KOPT-K1 (cell line): ENCODE results near the gene RSPH10B2.
"Not testable (repeated sequence)": the region's sequence is repeated elsewhere in the genome, so short reads cannot be mapped to it uniquely, and the experiment has no call there.

Experiments used
- H3K27ac ChIP-seq: fragments of 200-600 bp; sonication (generic); 2 replicates; pipeline ENCODE4 v1.5.1; 2016; ENCODE audit warnings: antibody characterized with exemption, mild to moderate bottlenecking, low read depth, low read length; ENCODE audit not compliant: poor library complexity, severe bottlenecking
- H3K36me3 ChIP-seq: fragments of 200-600 bp; sonication (generic); 2 replicates; pipeline ENCODE4 v1.5.1; 2017; ENCODE audit warnings: antibody characterized with exemption, mild to moderate bottlenecking, low read length, moderate library complexity; ENCODE audit not compliant: insufficient read depth
- H3K9me3 ChIP-seq: fragments of 200-600 bp; sonication (generic); 2 replicates; pipeline ENCODE4 v1.5.1; 2017; ENCODE audit warnings: antibody characterized with exemption, low read length, mild to moderate bottlenecking; ENCODE audit not compliant: insufficient read depth, poor library complexity, severe bottlenecking

Gene RSPH10B2

GRCh38 chr7:6753964-6754363 is at the start of gene RSPH10B2:
Gene RSPH10B2, plus strand, starts transcription at chr7:6754103. Its CDS starts 3,575 bp downstream, at chr7:6757678.
- H3K36me3 ChIP-seq, H3K9me3 ChIP-seq, H3K27ac ChIP-seq: not testable (repeated sequence)

- peaks cover 41% of the 10 kb centered on the region for H3K36me3 ChIP-seq
- peak overlapping the region; percentile 87 for H3K27ac ChIP-seq
- peaks cover 42% of the 10 kb centered on the region for H3K9me3 ChIP-seq
These were observed 47.8 kb upstream of the RSPH10B2 start for GRCh38 chr7:6705959-6706665.

- Histone ChIP-seq H3K36me3 (peaks cover 34% of the 10 kb centered on the region), H3K9me3 (peaks cover 35% of the 10 kb centered on the region), H3K27ac (peak within 1 kb of the TSS; percentile 87)
These were observed 47.1 kb upstream of the RSPH10B2 start, which contains the start of gene ZNF12 for GRCh38 chr7:6706666-6707407. Gene ZNF12, minus strand, starts transcription at chr7:6706947. Its CDS starts 1,774 bp downstream, at chr7:6705173.

- no peak overlapping the region for H3K27ac ChIP-seq
- H3K36me3 ChIP-seq = peaks cover 21% of the 10 kb centered on the region
- peaks cover 22% of the 10 kb centered on the region for H3K9me3 ChIP-seq
These were observed 45.6 kb upstream of the RSPH10B2 start for GRCh38 chr7:6708304-6708703.

GRCh38 chr7:6709808-6710207 is 44.1 kb upstream of the RSPH10B2 start:
- Histone ChIP-seq H3K36me3 (peaks cover 6% of the 10 kb centered on the region), H3K27ac (no peak overlapping the region), H3K9me3 (peaks cover 7% of the 10 kb centered on the region)

- H3K36me3 ChIP-seq = no peaks in the 10 kb centered on the region
- H3K27ac ChIP-seq = no peak overlapping the region
- no peaks in the 10 kb centered on the region for H3K9me3 ChIP-seq
These were observed 39.5 kb upstream of the RSPH10B2 start for GRCh38 chr7:6714360-6714759.

- H3K9me3 ChIP-seq, H3K36me3 ChIP-seq, H3K27ac ChIP-seq: not testable (repeated sequence)
These were observed 38.0 kb upstream of the RSPH10B2 start for GRCh38 chr7:6715898-6716297.

- Histone ChIP-seq H3K27ac (no peak overlapping the region), H3K9me3 (no peaks in the 10 kb centered on the region), H3K36me3 (no peaks in the 10 kb centered on the region)
These were observed 35.8 kb upstream of the RSPH10B2 start for GRCh38 chr7:6718124-6718523.

- H3K9me3 ChIP-seq, H3K27ac ChIP-seq, H3K36me3 ChIP-seq: not testable (repeated sequence)
These were observed 29.6 kb upstream of the RSPH10B2 start for GRCh38 chr7:6724351-6724750.

GRCh38 chr7:6725003-6725402 is 28.9 kb upstream of the RSPH10B2 start:
- H3K36me3 ChIP-seq = no peaks in the 10 kb centered on the region
- no peak overlapping the region for H3K27ac ChIP-seq
- H3K9me3 ChIP-seq = no peaks in the 10 kb centered on the region

- H3K36me3 ChIP-seq, H3K9me3 ChIP-seq, H3K27ac ChIP-seq: not testable (repeated sequence)
These were observed 27.6 kb upstream of the RSPH10B2 start for GRCh38 chr7:6726341-6726740.

GRCh38 chr7:6727663-6728062 is 26.2 kb upstream of the RSPH10B2 start:
- Histone ChIP-seq H3K36me3 (peaks cover 7% of the 10 kb centered on the region), H3K27ac (no peak overlapping the region), H3K9me3 (no peaks in the 10 kb centered on the region)

GRCh38 chr7:6728893-6729491 is 24.9 kb upstream of the RSPH10B2 start:
- H3K27ac ChIP-seq = peak overlapping the region; percentile 93

GRCh38 chr7:6729492-6730342 is 24.2 kb upstream of the RSPH10B2 start:
- Histone ChIP-seq H3K27ac (peak overlapping the region; percentile 93), H3K9me3 (no peaks in the 10 kb centered on the region), H3K36me3 (peaks cover 28% of the 10 kb centered on the region)

More at GRCh38 chr7:6728893-6729491, 24.9 kb upstream of the RSPH10B2 start:
- H3K9me3 ChIP-seq = not testable (repeated sequence)
- H3K36me3 ChIP-seq = peaks cover 20% of the 10 kb centered on the region

GRCh38 chr7:6730343-6730633 is 23.6 kb upstream of the RSPH10B2 start:
- Histone ChIP-seq H3K9me3 (no peaks in the 10 kb centered on the region), H3K36me3 (peaks cover 33% of the 10 kb centered on the region), H3K27ac (peak overlapping the region; percentile 93)
